HG03135 (cell line): ENCODE data around the gene KDELR3.
"Not testable (repeated sequence)": the region's sequence is repeated elsewhere in the genome, so short reads cannot be mapped to it uniquely, and the experiment has no call there.

Experiments used
- ATAC-seq: cut with Tn5 transposase; IDR thresholded peaks from one replicate; pipeline ENCODE4 v1.9.1; 2021; ENCODE audit warnings: mild to moderate bottlenecking, moderate library complexity; ENCODE audit not compliant: unreplicated experiment

KDELR3 gene

DNA sequence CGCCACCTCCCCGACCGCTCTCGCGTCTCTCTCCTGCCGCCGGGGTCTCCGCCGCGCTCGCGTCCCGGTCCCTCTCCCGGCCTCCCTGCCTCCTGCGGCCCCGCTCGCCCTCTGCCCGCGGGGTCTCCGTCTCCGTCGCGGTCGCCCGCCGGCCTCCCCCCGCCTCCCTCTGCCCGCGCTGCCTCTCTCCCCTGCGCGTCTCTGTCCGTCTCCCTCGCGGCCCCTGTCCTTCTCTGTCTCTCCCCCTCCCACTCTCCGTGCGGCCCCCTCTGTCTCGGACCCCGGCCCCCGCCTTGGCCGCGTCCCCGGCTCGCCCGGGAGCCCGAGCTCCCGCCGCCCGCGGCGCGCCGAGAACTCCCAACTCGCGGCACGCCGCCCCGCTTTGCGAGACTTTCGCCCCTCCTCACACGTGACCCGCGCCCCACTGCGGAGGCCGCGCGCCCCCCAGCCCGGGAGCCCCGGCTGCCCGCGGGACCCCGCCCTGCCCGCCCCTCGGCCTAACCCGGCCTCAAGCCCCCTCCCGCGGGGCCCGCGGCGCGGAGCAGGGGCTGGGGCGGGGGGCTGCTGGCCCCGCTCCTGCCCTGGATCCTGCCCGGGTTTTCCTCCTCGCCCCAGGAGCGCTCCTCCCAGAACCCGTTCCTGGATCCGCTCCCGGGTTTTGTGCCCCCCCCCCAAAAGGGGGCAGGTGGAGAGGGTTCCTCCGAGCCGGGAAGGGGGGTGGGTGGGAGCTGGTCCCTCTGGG, 12.2 kb upstream of the KDELR3 start:
- ATAC-seq = no peak

DNA sequence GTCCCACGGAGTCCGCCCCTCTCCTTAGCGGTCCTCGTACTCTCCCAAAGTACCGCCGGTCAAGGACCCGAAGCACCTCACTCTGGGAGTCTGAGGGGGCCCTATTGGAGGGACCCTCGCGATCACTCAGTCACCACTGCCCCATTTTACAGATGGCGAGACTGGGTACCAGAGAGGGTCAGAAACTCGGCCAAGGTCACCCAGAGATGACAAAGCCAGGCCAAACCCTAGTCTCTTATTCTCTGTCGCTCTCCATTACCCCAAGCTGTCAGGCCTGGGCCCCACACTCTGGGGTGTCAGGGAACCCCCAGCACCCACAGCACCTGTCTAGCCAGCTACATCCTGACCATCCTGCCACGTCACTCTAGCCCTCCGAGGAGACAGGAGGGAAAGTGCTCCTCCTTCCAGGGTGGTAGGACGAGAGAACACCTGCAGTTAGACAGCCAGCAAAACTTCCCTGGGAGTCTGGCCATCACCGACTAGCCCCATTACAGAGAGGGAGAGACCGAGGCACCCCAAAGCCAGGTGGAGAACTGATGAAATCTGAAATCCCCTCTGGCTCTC, 11.5 kb upstream of the KDELR3 start:
- ATAC-seq = no peak

DNA sequence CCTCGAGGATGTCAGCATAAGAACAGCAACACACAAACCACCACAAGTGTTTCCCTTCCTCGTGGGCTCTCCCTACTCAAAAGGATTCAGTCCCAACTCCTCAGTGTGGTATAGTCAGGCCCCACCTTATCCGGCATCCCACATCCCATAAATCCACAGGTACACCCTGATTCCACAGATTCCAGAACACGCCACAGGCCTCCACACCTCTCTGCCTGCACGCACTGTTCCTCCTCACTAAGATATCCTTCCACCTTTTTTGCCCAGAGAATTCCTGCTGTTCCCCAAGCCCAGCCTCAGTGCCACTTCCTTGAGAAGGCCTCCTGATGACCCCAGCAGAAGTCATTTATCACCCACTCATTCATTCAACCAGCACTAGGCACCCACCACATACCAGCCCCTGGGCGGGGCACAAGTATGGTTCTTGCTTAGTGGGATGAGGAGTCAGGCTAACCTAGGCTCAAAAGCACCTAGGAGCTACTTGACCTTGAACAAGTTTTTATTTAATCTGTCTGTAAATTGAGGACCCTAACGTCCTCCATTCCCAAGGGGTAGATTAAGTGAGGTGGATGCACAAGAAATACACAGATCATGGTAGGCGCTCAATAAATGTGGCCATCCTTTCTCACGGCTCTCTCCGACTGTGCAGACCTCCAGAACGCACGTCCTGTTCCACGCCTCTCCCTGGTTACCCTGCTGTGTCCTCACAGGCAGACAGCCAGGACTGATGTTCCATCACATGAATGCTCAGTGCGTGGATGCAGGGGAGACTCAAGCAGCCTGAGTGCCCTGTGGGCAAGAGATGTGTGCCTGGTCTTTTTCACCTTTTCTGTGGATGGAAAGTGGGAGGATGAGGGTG, 10.8 kb upstream of the KDELR3 start:
- no peak for ATAC-seq

DNA sequence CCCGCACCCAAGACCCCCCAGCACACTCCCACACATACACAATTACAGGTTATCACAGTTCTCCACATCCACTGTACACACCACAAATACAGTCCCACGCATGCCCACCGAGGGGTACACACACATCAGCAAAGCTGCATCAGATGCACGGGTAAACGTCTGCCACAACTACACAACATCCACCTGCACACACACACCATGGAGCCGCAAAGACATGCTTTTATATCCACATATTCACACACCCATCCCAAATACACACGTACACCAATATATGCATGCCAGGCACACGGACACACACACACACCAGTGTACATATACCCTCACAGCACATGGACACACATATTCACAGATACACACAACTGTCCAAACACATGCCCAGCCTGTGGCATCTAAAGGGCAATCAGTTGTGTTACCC, 7.5 kb upstream of the KDELR3 start:
- no peak for ATAC-seq

DNA sequence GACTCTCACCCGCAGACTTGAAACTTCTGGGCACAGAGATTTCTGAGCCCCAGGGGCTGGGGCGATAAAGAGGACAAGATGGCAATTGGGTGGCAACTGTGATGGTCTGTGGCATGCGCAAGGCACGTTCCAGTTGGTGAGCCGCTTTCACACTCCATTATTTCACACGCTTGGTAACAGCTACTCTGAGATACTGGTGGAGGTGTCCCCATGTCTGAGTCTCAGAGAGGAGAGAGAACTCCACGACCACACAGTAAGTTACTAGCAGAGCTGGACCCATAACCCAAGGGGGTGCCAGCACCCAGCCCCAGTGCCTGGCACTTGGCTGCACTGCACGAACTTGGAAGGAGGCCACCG, 6.9 kb upstream of the KDELR3 start:
- no peak for ATAC-seq

DNA sequence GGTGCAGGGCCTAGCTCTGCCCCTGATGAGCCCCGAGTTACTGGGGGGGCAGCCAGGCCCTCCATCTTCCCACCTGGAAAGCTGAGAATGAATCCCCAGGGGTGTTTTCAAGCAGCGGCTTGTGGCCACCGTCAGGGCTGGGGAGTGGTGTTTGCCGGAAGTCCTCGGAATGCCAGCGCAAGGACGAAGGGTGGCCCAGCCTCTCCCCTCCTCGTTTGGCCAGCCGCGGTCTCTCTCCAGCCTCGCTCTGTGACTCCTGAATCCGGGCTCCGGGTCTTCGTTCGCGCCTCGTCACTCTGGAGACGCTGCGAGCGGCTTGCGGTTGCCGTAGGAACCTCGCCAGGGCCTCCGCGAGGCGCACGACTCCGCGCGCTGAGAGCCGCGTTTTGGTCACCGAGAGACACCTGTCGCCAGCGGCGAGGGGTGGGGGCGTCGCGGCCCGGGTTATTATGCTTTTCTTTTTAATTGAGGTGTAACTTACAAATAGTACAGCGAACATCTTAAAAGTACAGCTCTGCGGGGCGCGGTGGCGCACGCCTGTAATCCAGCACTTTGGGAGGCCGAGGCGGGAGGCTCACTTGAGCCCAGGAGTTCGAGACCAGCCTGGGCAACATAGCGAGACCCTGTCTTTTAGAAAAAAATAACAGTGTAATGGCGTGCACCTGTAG, 6.3 kb upstream of the KDELR3 start:
- no peak for ATAC-seq

DNA sequence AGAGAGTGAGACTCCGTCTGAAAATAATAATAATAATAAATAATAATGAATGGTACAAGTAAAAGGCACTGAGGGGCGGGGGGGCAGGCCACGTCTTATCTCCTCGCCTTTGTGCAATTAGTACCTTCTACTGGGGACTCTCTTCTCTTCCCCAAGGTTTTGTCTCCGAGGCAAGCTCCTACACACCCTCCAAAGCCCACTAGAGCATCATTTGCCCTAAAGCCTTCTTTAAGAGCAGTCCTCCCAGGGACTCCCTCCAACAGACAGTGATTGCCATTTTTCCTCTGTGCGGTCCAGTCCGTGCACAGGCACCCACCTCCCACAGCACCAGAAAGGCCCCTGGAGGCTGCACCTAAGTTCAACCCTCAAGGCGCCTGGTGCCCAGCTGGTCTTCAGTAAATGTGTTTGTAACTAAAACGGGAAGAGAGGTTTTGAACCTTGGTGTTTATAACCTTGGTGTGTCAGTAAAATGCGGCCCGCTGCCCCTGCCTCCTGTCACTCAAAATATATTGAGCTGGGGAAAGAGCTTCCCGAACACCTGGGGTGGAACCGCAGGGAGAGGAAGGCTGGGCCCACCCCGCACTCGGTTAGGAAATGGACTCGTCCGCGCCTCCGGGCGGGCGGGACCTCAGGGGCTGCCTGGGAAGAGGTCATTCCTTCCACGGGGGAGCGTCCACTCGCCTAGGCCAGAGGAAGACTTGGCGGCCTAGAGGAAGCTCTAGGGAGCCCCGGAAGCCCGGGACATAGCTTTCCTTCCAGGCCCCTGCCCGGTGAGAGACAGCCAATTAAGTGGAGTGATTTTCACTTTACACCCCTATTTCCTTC, 4.7 kb upstream of the KDELR3 start:
- no peak for ATAC-seq

DNA sequence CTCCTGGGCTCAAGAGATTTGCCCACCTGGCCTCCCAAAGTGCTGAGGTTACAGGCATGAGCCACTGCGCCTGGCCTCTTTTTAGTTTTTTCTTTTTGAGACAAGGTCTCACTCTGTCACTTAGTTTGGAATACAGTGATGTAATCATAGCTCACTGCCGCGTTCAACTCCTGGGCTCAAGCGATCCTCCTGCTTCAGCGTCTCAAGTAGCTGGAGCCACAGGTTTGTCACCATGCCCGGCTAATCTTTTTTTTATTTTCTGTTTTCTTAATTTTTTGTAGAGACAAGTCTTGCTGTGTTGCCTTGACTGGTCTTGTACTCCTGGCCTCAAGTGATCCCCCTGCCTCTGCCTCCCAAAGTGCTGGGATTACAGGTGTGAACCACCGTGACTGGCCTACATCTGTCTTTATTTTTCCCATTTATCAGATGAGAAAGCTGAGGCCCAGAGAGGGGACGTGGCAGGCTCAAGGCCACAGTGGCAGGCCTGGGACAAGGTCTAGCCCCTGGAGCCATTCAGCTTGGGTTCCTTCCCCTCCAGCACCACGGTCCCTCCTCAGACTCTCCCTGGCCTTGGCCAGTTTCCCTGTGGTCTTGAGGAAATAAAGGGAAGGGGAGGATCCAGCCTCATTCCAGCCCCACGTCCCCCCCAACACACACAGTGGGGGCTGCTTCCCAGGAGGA, 2.8 kb upstream of the KDELR3 start:
- no peak for ATAC-seq

DNA sequence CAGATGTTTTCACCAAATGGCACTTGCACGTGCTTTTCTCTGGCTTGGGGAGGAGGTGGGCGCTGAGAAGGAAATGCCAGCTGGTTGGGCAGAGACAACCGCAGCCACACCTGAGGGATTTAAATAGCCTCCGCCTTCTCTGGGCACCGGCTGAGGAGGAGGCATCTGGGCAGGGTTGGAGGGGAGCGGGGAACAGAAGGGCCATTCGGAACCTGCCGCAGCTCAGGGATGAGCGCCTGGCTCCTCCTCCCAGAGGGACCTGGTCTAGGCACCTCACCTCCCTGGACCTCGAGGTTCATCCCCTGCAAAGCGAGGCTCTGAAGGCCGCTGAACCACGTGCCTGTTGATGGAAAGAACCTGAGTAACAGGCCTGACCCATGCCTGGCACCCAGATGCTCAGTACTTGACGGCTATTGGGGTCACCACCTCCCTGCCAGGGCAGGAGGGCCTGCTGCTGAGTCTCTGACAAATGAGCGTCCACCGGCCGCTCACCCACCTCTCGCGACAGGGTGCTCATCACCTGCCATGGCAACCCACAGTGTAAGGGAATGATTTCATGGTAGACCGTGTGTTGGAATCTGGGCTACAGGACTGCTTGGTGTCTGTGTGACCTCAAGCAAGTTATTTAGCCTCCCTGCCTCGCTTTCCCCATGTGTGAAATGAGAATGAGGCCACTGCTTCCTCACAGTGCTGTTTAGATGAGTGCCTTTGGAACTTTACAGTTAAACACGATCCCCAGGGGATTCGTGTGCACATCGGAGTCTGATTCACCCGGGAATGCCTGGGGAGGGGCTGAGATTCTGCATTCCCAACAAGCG, 2.0 kb upstream of the KDELR3 start:
- no peak for ATAC-seq

DNA sequence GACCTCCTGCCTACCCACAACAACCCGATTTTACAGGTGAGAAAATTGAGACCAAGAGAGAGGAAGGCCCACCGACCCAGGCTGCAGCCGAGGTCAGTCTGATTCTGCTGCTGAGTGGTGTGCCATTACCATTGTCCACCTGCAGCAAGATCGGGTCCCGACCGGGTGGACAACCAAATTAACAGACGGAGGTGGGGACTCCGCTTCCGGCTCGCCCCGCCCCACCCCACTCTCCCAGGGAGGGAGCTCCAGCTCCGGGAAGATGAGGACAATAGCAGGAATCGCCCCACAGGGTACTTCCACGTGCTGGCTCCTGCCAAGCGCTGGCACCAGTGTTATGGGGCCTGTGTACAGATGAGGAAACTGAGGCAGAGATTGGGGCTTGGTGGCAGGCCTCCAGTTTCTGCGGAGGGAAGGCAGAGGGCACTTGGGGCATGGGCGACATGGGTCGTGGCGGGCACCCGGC, 425 bp upstream of the KDELR3 start:
- ATAC-seq = no peak

DNA sequence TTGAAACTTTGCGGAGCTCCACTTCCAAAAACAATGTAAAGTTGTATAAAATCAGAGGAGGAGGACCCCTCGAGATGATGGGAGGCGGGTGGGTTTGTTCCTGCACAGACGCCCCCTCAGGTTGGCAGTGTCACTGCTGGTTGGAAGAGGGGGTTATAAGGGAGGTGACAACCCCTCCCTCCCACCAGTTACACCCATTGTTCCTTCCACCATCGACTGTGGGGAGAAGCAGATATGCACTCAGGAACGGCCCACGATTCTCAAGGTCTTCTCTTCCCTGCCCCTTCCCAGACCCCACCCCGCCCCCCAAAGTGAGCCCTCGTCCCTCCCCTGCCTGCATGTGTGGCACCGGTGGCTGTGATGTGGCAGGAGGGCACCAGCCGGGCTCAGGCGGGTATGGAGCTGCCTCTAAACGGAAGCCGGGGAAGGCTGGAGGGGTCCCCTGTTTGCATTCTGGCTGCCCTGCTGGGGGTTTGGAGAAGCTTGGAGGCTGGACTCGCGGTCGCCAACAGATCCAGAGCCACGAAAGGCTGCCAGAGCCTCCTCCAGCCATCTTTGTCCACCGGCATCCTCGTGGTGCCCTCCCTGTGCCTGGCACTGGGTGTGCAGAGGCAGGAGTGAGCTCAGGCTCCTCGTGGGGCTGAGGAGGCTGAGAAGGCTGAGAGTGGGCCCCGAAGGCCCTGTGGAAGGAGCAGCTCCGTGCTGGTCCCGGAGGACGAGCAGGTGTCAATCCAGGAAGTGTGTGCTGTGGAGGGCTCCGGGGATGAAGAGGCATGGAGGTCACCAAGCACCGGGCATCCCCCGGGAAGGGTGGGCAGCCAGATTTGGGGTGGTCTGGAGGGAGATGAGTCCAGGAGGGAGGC, 778 bp downstream of the KDELR3 start:
- ATAC-seq = no peak

DNA sequence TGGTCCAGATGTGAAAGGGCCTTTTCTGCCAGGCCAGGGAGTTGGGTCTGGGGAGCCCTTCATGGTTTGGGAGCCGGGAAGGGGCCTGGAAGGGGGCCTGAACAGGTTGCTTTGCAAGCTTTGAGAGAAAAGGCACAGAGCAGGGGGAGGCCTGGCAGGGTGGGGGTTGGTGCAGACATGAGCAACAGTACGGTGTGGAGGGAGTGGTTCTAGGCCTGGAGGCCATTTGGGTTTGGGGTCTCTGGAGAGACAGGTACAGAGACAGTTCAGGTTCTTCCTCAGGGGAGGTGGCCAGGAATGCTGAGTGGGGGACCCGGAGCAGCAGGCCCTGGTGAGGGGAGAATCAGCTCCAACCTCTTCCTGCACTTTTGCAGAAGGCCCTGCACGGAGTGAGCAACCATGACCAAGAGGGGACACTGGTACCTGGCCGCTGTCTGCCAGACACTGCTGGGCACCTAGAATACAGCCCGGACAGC, 1.4 kb downstream of the KDELR3 start:
- ATAC-seq = no peak

DNA sequence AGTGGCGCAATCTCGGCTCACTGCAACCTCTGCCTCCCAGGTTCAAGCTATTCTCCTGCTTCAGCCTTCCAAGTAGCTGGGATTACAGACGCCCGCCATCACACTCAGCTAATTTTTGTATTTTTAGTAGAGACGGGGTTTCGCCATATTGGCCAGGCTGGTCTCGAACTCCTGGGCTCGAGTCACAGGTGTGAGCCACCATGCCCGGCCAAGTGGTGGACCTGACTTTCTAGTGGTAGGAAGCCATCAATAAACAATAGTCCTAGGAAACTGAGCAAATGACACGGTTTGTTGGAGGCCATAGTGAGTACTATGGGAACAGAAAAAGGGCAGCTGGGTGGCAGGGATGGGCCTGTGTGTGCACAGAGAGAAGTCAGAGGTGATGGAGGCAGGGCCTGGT, 2.3 kb downstream of the KDELR3 start:
- ATAC-seq = not testable (repeated sequence)

DNA sequence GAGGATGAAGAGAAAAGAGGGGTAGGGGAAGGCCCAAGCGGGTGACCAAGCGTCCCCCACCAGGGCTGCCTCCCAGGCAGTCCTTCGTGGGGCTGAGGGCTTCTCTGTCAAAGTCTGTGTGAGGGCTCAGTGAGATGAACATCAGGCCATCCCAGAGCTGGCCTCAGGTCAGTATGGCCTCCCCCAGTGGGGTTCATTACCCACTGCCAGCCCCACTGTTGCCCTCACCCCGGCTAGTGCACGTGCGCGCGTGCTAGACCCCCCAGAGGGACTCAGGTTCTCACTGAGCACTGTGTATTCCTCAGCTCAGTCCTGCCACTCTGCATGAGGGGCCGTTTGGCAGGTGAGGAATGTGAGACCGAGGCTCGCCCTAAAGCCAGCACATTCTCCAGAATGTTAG, 3.3 kb downstream of the KDELR3 start:
- ATAC-seq = no peak

DNA sequence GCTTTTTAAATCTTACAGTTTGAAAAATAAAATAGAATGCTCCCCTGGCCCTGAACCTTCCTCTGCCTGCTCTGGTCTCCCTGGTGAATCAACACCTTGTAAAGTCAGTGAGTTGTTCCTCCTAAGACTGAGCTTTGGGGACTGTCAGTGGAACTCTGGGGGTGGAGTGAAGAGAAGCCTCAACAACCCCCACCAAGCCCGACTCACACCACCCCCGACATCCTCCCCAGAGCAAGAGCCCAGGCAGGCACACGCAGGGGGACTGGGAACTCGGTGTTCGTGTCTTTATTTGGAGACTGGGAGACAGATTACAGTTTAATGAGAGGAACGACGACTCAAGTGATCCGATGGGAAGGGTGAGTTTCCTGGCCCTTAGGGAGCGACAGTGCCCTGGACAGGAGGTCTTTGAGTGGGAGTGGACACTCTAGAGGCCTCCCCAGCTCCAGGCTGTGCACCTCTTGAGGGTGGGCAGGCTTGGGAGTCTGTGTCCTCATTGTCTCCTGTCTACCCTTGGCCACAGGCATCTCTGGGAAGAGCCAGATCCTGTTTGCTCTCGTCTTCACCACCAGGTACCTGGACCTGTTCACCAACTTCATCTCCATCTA, 6.2 kb downstream of the KDELR3 start:
- ATAC-seq = no peak

DNA sequence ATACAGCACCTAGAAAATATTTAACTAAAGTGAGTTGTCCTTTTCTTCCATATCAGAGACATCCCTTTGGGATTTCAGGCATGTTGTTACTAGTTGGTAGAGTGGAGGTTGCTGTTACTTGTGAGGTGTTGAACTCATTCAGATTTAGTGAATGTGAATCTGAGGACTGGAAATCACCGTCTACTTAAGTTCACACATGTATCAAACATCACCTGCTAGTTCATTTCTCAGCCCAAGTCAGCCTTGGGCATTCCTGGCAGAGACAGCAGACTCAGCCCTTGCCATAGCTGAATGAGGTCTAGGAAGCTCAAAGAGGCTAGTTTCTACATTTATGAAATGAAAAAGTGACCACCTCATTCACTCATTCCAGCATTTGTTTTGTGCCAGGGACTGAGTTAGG, 9.7 kb downstream of the KDELR3 start:
- no peak for ATAC-seq

DNA sequence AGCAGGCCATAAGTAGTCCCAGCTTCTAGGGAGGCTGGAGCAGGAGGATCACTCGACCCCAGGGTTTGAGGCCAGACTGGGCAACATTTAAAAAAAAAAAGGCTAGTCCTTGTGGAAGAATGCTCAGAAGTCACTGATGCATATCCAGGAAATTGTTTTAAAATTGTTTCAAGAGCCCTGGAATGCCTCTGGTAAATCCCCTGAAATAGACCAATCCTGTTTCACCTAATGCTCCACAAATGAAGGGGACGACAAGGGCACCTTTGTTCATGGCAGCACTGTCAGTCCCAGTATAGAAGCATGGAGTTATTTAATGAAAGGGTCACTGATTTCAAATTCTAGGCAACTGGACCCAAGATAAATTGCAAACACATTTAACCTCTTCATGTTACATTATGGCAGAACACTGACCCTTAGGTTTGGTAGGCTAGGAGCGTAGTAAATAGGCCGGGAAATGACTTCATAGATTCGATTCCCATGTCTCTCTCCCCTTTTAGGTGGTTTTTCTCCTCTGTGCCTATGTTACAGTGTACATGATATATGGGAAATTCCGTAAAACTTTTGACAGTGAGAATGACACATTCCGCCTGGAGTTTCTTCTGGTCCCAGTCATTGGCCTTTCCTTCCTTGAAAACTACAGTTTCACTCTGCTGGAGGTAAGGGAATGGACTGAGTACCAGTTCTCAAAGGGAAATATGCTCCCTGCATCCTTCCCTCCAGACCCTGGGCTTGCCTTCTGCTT, 11.4 kb downstream of the KDELR3 start:
- no peak for ATAC-seq
